H1 (cell line): ENCODE results near the gene GJD2. TPM values are rescaled to one million over a fixed set of nuclear protein-coding genes. Genes with fewer than 3 reads are reported as not detected.

Source experiments
- CTCF ChIA-PET: fragments of 300-600 bp; sonication (Branson Sonifier 250); formaldehyde crosslinking; loops from one replicate; lab custom pipeline; 2021; ENCODE audit not compliant: partially characterized antibody; lab: Charles Lee
- POLR2A ChIA-PET: fragments of 300-600 bp; sonication (Branson Sonifier 250); formaldehyde crosslinking; loops from one replicate; lab custom pipeline; 2021; ENCODE audit warnings: inconsistent platforms; ENCODE audit not compliant: partially characterized antibody; lab: Charles Lee
- DNase-seq, 2 experiments: peaks; one replicate each; pipeline versions ENCODE4 v3.0.0 to v3.0.0-alpha.2; 2010 to 2022; ENCODE audit warnings: low spot score in 2 of 2, low read depth in 1 of 2, mixed read lengths in 1 of 2
- FAIRE-seq: peaks from 2 replicates; lab custom pipeline; 2011; peaks lifted over from hg19 to GRCh38; lab: Jason Lieb, UNC
- H2AFZ ChIP-seq: 2 replicates; pipeline ENCODE4 v1.8.1; 2012; ENCODE audit warnings: low read length, inconsistent platforms
- H2AK5ac ChIP-seq: 2 replicates; pipeline ENCODE4 v1.6.1; 2013; ENCODE audit warnings: low read depth, low read length
- H2BK120ac ChIP-seq: replicated peaks from 2 replicates; pipeline ENCODE3; 2013; ENCODE audit warnings: low read depth, low read length, inconsistent platforms
- H2BK12ac ChIP-seq: 2 replicates; pipeline ENCODE4 v1.6.1; 2013; ENCODE audit warnings: low read depth, low read length
- H2BK15ac ChIP-seq: 2 replicates; pipeline ENCODE4 v1.6.1; 2013; ENCODE audit warnings: low read length
- H2BK20ac ChIP-seq: 2 replicates; pipeline ENCODE4 v1.6.1; 2013; ENCODE audit warnings: low read length
- H2BK5ac ChIP-seq: 2 replicates; pipeline ENCODE4 v1.6.1; 2013; ENCODE audit warnings: low read depth, low read length
- H3K14ac ChIP-seq: 2 replicates; pipeline ENCODE4 v1.6.1; 2013; ENCODE audit warnings: inconsistent platforms; ENCODE audit not compliant: insufficient read length
- H3K18ac ChIP-seq: 2 replicates; pipeline ENCODE4 v1.6.1; 2013; ENCODE audit warnings: low read length; ENCODE audit errors: extremely low read depth
- H3K23ac ChIP-seq: 2 replicates; pipeline ENCODE4 v1.6.1; 2013; ENCODE audit warnings: inconsistent platforms; ENCODE audit not compliant: insufficient read length
- H3K23me2 ChIP-seq: 2 replicates; pipeline ENCODE4 v1.6.1; 2013; ENCODE audit warnings: low read depth, low read length
- H3K27ac ChIP-seq: 2 replicates; pipeline ENCODE4 v1.6.1; 2011; ENCODE audit warnings: low read depth, low read length, inconsistent platforms
- H3K27me3 ChIP-seq, 4 experiments: replicated peaks in 1 of 4; 1 replicate in 1 of 4; 2 replicates in 3 of 4; pipeline versions ENCODE4 v1.6.1 to v1.8.1; 2011 to 2013; ENCODE audit warnings: low read length in 3 of 4, mild to moderate bottlenecking in 3 of 4, inconsistent platforms in 2 of 4, mixed read lengths in 2 of 4, moderate library complexity in 1 of 4; ENCODE audit not compliant: control insufficient read depth in 3 of 4, insufficient read depth in 3 of 4; ENCODE audit errors: extremely low read depth in 1 of 4
- H3K36me3 ChIP-seq, 4 experiments: 2 replicates each; pipeline versions ENCODE4 v1.6.1 to v1.8.1; 2011 to 2013; ENCODE audit warnings: mild to moderate bottlenecking in 4 of 4, low read length in 3 of 4, moderate library complexity in 2 of 4, control low read depth in 1 of 4, inconsistent platforms in 1 of 4; ENCODE audit not compliant: insufficient read depth in 4 of 4, control insufficient read depth in 2 of 4
- H3K4ac ChIP-seq: replicated peaks from 2 replicates; pipeline ENCODE3; 2013; ENCODE audit warnings: low read length, low read depth, mixed read lengths, inconsistent platforms; ENCODE audit not compliant: insufficient read length
- H3K4me1 ChIP-seq, 4 experiments: replicated peaks in 1 of 4; 1 replicate in 1 of 4; 2 replicates in 3 of 4; pipeline versions ENCODE4 v1.6.1 to v1.8.1; 2011 to 2013; ENCODE audit warnings: low read length in 3 of 4, inconsistent platforms in 2 of 4, mixed read lengths in 1 of 4; ENCODE audit not compliant: insufficient read depth in 4 of 4, control insufficient read depth in 3 of 4
- H3K4me2 ChIP-seq, 2 experiments: 2 replicates each; pipeline versions ENCODE4 v1.6.1 to v1.8.1; 2011 to 2013; ENCODE audit warnings: low read depth in 2 of 2, low read length in 2 of 2, control low read depth in 1 of 2, inconsistent platforms in 1 of 2, mild to moderate bottlenecking in 1 of 2; ENCODE audit not compliant: insufficient read depth in 1 of 2
- H3K4me3 ChIP-seq, 4 experiments: fragments of 200-600, 300-600 bp in 1 of 4; sonication (generic), shearing (Covaris generic), sonication (Bioruptor Twin) in 1 of 4; 2 replicates each; pipeline versions ENCODE4 v1.5.1 to v1.8.1; 2011 to 2016; ENCODE audit warnings: low read length in 4 of 4, low read depth in 3 of 4, control low read depth in 2 of 4, inconsistent platforms in 2 of 4, mild to moderate bottlenecking in 2 of 4, mixed read lengths in 1 of 4, moderate library complexity in 1 of 4; ENCODE audit not compliant: insufficient read depth in 2 of 4; ENCODE audit errors: extremely low read depth in 1 of 4
- H3K56ac ChIP-seq: replicated peaks from 2 replicates; pipeline ENCODE3; 2013; ENCODE audit warnings: low read depth, mild to moderate bottlenecking, mixed read lengths, low read length, inconsistent platforms; ENCODE audit not compliant: insufficient read length
- H3K79me1 ChIP-seq: 2 replicates; pipeline ENCODE4 v1.6.1; 2013; ENCODE audit warnings: low read depth, low read length, control low read depth
- H3K79me2 ChIP-seq, 2 experiments: 2 replicates each; pipeline versions ENCODE4 v1.6.1 to v1.8.1; 2012 to 2013; ENCODE audit warnings: low read length in 2 of 2, mild to moderate bottlenecking in 2 of 2, inconsistent platforms in 1 of 2; ENCODE audit not compliant: insufficient read depth in 2 of 2, control insufficient read depth in 1 of 2
- H3K9ac ChIP-seq, 4 experiments: replicated peaks in 1 of 4; 1 replicate in 1 of 4; 2 replicates in 3 of 4; pipeline versions ENCODE4 v1.6.1 to v1.8.1; 2011 to 2013; ENCODE audit warnings: low read depth in 3 of 4, low read length in 3 of 4, control low read depth in 2 of 4, mild to moderate bottlenecking in 2 of 4, moderate library complexity in 2 of 4, inconsistent platforms in 1 of 4; ENCODE audit errors: extremely low read depth in 1 of 4
- H3K9me3 ChIP-seq, 2 experiments: 2 replicates each; pipeline versions ENCODE4 v1.6.1 to v1.8.1; 2012 to 2013; ENCODE audit warnings: mild to moderate bottlenecking in 2 of 2, moderate library complexity in 2 of 2, control low read depth in 1 of 2, inconsistent platforms in 1 of 2, low read depth in 1 of 2, low read length in 1 of 2, mixed read lengths in 1 of 2; ENCODE audit not compliant: insufficient read depth in 2 of 2
- H4K20me1 ChIP-seq, 2 experiments: replicated peaks in 1 of 2; 2 replicates each; pipeline versions ENCODE3 to v1.8.1; 2011 to 2013; ENCODE audit warnings: inconsistent platforms in 2 of 2, low read length in 2 of 2, mild to moderate bottlenecking in 1 of 2; ENCODE audit not compliant: insufficient read depth in 2 of 2, control insufficient read depth in 1 of 2
- H4K5ac ChIP-seq: 2 replicates; pipeline ENCODE4 v1.6.1; 2013; ENCODE audit warnings: low read length, low read depth, mixed read lengths, inconsistent platforms; ENCODE audit not compliant: insufficient read length
- H4K8ac ChIP-seq: 2 replicates; pipeline ENCODE4 v1.8.0; 2013; ENCODE audit warnings: mild to moderate bottlenecking, moderate library complexity, low read length, inconsistent platforms; ENCODE audit not compliant: insufficient read depth; ENCODE audit errors: extremely low read depth
- H4K91ac ChIP-seq: replicated peaks from 2 replicates; pipeline ENCODE3; 2013; ENCODE audit warnings: low read length, mixed read lengths, inconsistent platforms; ENCODE audit not compliant: insufficient read length
- BRCA1 ChIP-seq: IDR thresholded peaks from 2 replicates; pipeline ENCODE4 v1.6.1; 2012; ENCODE audit warnings: low read depth, low read length, improper control_type of control experiment
- CBX8 ChIP-seq: fragments of 300-800, 300-1000 bp; sonication (generic); IDR thresholded peaks from 2 replicates; pipeline ENCODE4 v1.7.1; 2016; ENCODE audit warnings: low read depth, low read length, borderline replicate concordance
- CEBPB ChIP-seq: IDR thresholded peaks from 2 replicates; pipeline ENCODE4 v1.6.1; 2012; ENCODE audit warnings: low read depth, low read length
- CHD2 ChIP-seq: IDR thresholded peaks from 2 replicates; pipeline ENCODE4 v1.6.1; 2012; ENCODE audit warnings: low read length, improper control_type of control experiment
- EGR1 ChIP-seq: IDR thresholded peaks from 2 replicates; pipeline ENCODE4 v1.6.1; 2011; ENCODE audit warnings: low read depth, low read length, borderline replicate concordance
- HDAC6 ChIP-seq: IDR thresholded peaks from one replicate; pipeline ENCODE4 v1.7.1; 2012; ENCODE audit warnings: low read depth, mild to moderate bottlenecking, inconsistent platforms, low read length, moderate library complexity
- JUN ChIP-seq: IDR thresholded peaks from 2 replicates; pipeline ENCODE4 v1.6.1; 2011; ENCODE audit warnings: low read depth, mild to moderate bottlenecking, improper control_type of control experiment, low read length
- KDM4A ChIP-seq: IDR thresholded peaks from one replicate; pipeline ENCODE4 v1.7.1; 2012; ENCODE audit warnings: low read depth, mild to moderate bottlenecking, moderate library complexity, low read length, inconsistent platforms; ENCODE audit not compliant: severe bottlenecking
- POLR2AphosphoS5 ChIP-seq: IDR thresholded peaks from 2 replicates; pipeline ENCODE4 v1.6.1; 2011; ENCODE audit warnings: low read depth, low read length
- RBBP5 ChIP-seq: IDR thresholded peaks from 2 replicates; pipeline ENCODE4 v1.7.1; 2012; ENCODE audit warnings: low read depth, mild to moderate bottlenecking, inconsistent platforms, low read length, moderate library complexity, borderline replicate concordance
- SUZ12 ChIP-seq: fragments of 200-600 bp; sonication (generic); IDR thresholded peaks from 2 replicates; pipeline ENCODE4 v1.6.1; 2012; ENCODE audit warnings: mild to moderate bottlenecking, inconsistent platforms, low read length, moderate library complexity, mixed read lengths
- WGBS, 2 experiments: shearing (Covaris generic) in 1 of 2; methylation state at CpG; one replicate each; pipeline versions ENCODE4 v1.1.6 to v1.1.7; 2013 to 2015; ENCODE audit warnings: low lambda C conversion rate in 2 of 2, mixed read lengths in 2 of 2, inconsistent platforms in 1 of 2, low coverage in 1 of 2, missing lambda C conversion rate in 1 of 2; ENCODE audit not compliant: insufficient replicate concordance in 2 of 2, insufficient coverage in 1 of 2, insufficient read length in 1 of 2; ENCODE audit errors: extremely low coverage in 1 of 2, missing lambda C conversion rate in 1 of 2; 5-methylcytosine and 5-hydroxymethylcytosine counted together
- polyA plus RNA-seq, 7 experiments: library from polyadenylated mRNA; depleted of rRNA in 3 of 7; stranded (reverse) in 5 of 7; unstranded in 2 of 7; fragments of >200 nt in 5 of 7; fragments of 200-250 nt in 2 of 7; gene quantifications; 1 replicate in 5 of 7; 2 replicates in 1 of 7; 4 replicates in 1 of 7; pipeline versions ENCODE4 v1.2.1 to v1.2.3, GENCODE V29; 2011 to 2013; ENCODE audit warnings: missing spikeins in 2 of 7, mixed read lengths in 2 of 7
- total RNA-seq: library from RNA; stranded (reverse); fragmentation: NEBNext Ultra II Directional; extraction: Animal tissue kit (Norgen Biotek cat#: 25700); gene quantifications from 2 replicates; pipeline ENCODE4 v1.2.1, GENCODE V29; 2021

GJD2 gene
- total and polyA plus RNA-seq, 2 of the 8 experiments (the other 6 are each of a cell fraction or from before 2014, with no cell fraction given) = 0.39 to 0.54 TPM

- Histone ChIP-seq H3K23ac (no peak overlapping the region), H2BK120ac (no peak overlapping the region), H3K36me3 (peaks cover 0 to 14% (median 0%) of the 10 kb centered on the region in 4 experiments; a peak in 3 of 8 replicates), H4K5ac (no peak overlapping the region), H3K18ac (no peak overlapping the region), H3K79me2 (no peaks in the 10 kb centered on the region), H2AFZ (no peak overlapping the region), H2AK5ac (no peak overlapping the region), H3K9ac (no peak overlapping the region), H3K27ac (no peak overlapping the region), H3K56ac (no peak overlapping the region), H4K91ac (no peak overlapping the region), H3K23me2 (peaks cover 2% of the 10 kb centered on the region; the same call in 1 of the 2 replicates), H3K9me3 (no peaks in the 10 kb centered on the region), H3K4ac (no peak overlapping the region), H2BK20ac (no peak overlapping the region), H3K4me3 (no peak overlapping the region), H4K8ac (no peak overlapping the region), H3K14ac (no peak overlapping the region), H4K20me1 (no peaks in the 10 kb centered on the region), H2BK5ac (no peak overlapping the region), H2BK15ac (no peak overlapping the region), H3K4me2 (no peak overlapping the region; a peak in 1 of 4 replicates), H3K27me3 (peaks cover 2 to 28% (median 15%) of the 10 kb centered on the region in 4 experiments; a peak in 6 of 7 replicates), H3K4me1 (peaks cover 4 to 7% (median 6%) of the 10 kb centered on the region in 4 experiments; a peak in 6 of 7 replicates), H3K79me1 (no peaks in the 10 kb centered on the region), H2BK12ac (no peak overlapping the region)
- FAIRE-seq (no peak), DNase-seq (no peak)
- ChIA-PET POLR2A (interaction anchor here (1.8 kb wide), 1 partner anchor 9 kb away, joined by 7 read pairs; no protein-coding TSS in a partner anchor), CTCF (interaction anchor here (1.0 kb wide), 2 partner anchors 9 to 85 kb away, joined by 3 to 4 read pairs; no protein-coding TSS in a partner anchor)
- WGBS, 2 experiments = 100% methylated on average over 2 of the region's 2 CpGs; no CpG with 5 or more reads in 1 of the 2 experiments
- TF ChIP-seq BRCA1 (no peak), HDAC6 (no peak), JUN (no peak), RBBP5 (no peak), CBX8 (no peak), SUZ12 (no peak), CEBPB (no peak), POLR2AphosphoS5 (no peak), EGR1 (no peak), CHD2 (no peak), KDM4A (no peak)
These were observed 39.1 kb upstream of the GJD2 start for GRCh38 chr15:34793901-34794300.
